ENCODE results near the gene DLK2. TPM values are rescaled to one million over a fixed set of nuclear protein-coding genes. Genes with fewer than 3 reads are reported as not detected.

DLK2 gene
- total RNA-seq, 1 donor from 2014 or later, result 3.4 TPM

GRCh38 chr6:43407296-43407695, 48.1 kb downstream of the DLK2 start:
- no peak for TF ChIP-seq CTCF (conservative IDR thresholded peaks at IDR 0.05)
- Mint-ChIP-seq H3K27ac (no peak overlapping the region), H3K36me3 (no peaks in the 10 kb centered on the region), H3K27me3 (peaks cover 13% of the 10 kb centered on the region), H3K4me3 (no peak overlapping the region), H3K9me3 (no peaks in the 10 kb centered on the region), H3K4me1 (ENCODE audit: unreplicated experiment) (no peaks in the 10 kb centered on the region)
- DNase-seq (ENCODE audit: extremely low spot score, unreplicated experiment), result no peak

- H3K27me3 Mint-ChIP-seq, result peaks cover 13% of the 10 kb centered on the region
- TF ChIP-seq CTCF (conservative IDR thresholded peaks at IDR 0.05), result no peak
- no peak overlapping the region for H3K27ac Mint-ChIP-seq
- no peak overlapping the region for H3K4me3 Mint-ChIP-seq
- DNase-seq (ENCODE audit: extremely low spot score, unreplicated experiment), result no peak
- no peaks in the 10 kb centered on the region for H3K4me1 Mint-ChIP-seq (ENCODE audit: unreplicated experiment)
- no peaks in the 10 kb centered on the region for H3K9me3 Mint-ChIP-seq
- no peaks in the 10 kb centered on the region for H3K36me3 Mint-ChIP-seq
These were observed 50.0 kb downstream of the DLK2 start for GRCh38 chr6:43405354-43405753.

GRCh38 chr6:43402820-43403219, 52.5 kb downstream of the DLK2 start:
- TF ChIP-seq CTCF (conservative IDR thresholded peaks at IDR 0.05), result peak; percentile 33
- no peak for DNase-seq (ENCODE audit: extremely low spot score, unreplicated experiment)
- Mint-ChIP-seq H3K27ac (no peak overlapping the region), H3K4me1 (ENCODE audit: unreplicated experiment) (no peaks in the 10 kb centered on the region), H3K36me3 (no peaks in the 10 kb centered on the region), H3K4me3 (no peak overlapping the region), H3K27me3 (peaks cover 10% of the 10 kb centered on the region), H3K9me3 (no peaks in the 10 kb centered on the region)

GRCh38 chr6:43401730-43402129, 53.6 kb downstream of the DLK2 start:
- Mint-ChIP-seq H3K4me1 (ENCODE audit: unreplicated experiment) (peaks cover under 1% of the 10 kb centered on the region), H3K36me3 (no peaks in the 10 kb centered on the region), H3K27ac (no peak overlapping the region), H3K4me3 (no peak overlapping the region), H3K27me3 (peaks cover 7% of the 10 kb centered on the region), H3K9me3 (no peaks in the 10 kb centered on the region)
- no peak for DNase-seq (ENCODE audit: extremely low spot score, unreplicated experiment)
- TF ChIP-seq CTCF (conservative IDR thresholded peaks at IDR 0.05), result no peak

Small RNA genes lying within 50 kb of the gene (microRNA-seq; reads per million reads assigned to microRNA genes)
- not detected for gene MIR6780B

Other genes with a start within 250 kb of the DLK2 start
- gene DNPH1, start 226.1 kb downstream of the DLK2 start, total RNA-seq (ENCODE audit: low replicate concordance), result 47.8 and 52.3 TPM in 2 replicates
- gene TTBK1, start 212.1 kb downstream of the DLK2 start, total RNA-seq (ENCODE audit: low replicate concordance), result 0.93 and 1.7 TPM in 2 replicates
- gene SLC22A7, start 157.3 kb downstream of the DLK2 start, total RNA-seq (ENCODE audit: low replicate concordance), result 0.12 TPM in 1 of 2 replicates, not detected in the other
- gene CRIP3, start 146.7 kb downstream of the DLK2 start, total RNA-seq (ENCODE audit: low replicate concordance), result 1.1 and 2.9 TPM in 2 replicates
- gene ZNF318, start 85.9 kb downstream of the DLK2 start, total RNA-seq (ENCODE audit: low replicate concordance), result 13.3 and 23.3 TPM in 2 replicates
- 39.1 and 46.5 TPM in 2 replicates for gene ABCC10, start 28.0 kb downstream of the DLK2 start, total RNA-seq (ENCODE audit: low replicate concordance)
- gene TJAP1, start 22.0 kb upstream of the DLK2 start, total RNA-seq (ENCODE audit: low replicate concordance), result 34.7 and 44.5 TPM in 2 replicates
- gene LRRC73, start 54.8 kb upstream of the DLK2 start, total RNA-seq (ENCODE audit: low replicate concordance), result 1.5 and 2.9 TPM in 2 replicates
- gene YIPF3, start 61.4 kb upstream of the DLK2 start, total RNA-seq (ENCODE audit: low replicate concordance), result 122 and 135 TPM in 2 replicates
- gene POLR1C, start 61.5 kb upstream of the DLK2 start, total RNA-seq (ENCODE audit: low replicate concordance), result 57.4 and 60.8 TPM in 2 replicates
- gene XPO5, start 120.5 kb upstream of the DLK2 start, total RNA-seq (ENCODE audit: low replicate concordance), result 39.2 and 61.1 TPM in 2 replicates
- 33.2 and 37.6 TPM in 2 replicates for gene POLH, start 120.6 kb upstream of the DLK2 start, total RNA-seq (ENCODE audit: low replicate concordance)
- gene GTPBP2, start 173.7 kb upstream of the DLK2 start, total RNA-seq (ENCODE audit: low replicate concordance), result 48.6 and 77.6 TPM in 2 replicates
- gene MAD2L1BP, start 180.3 kb upstream of the DLK2 start, total RNA-seq (ENCODE audit: low replicate concordance), result 33.3 and 40.0 TPM in 2 replicates
- 0.14 and 0.53 TPM in 2 replicates for gene RSPH9, start 189.5 kb upstream of the DLK2 start, total RNA-seq (ENCODE audit: low replicate concordance)
- gene MRPS18A, start 232.2 kb upstream of the DLK2 start, total RNA-seq (ENCODE audit: low replicate concordance), result 43.7 and 49.1 TPM in 2 replicates